Uterus (tissue), 4 donors: ENCODE results near the gene SGPL1. TPM values are rescaled to one million over a fixed set of nuclear protein-coding genes. Genes with fewer than 3 reads are reported as not detected.
"Not testable (repeated sequence)": the region's sequence is repeated elsewhere in the genome, so short reads cannot be mapped to it uniquely, and the experiment has no call there.

Source experiments
- DNase-seq, 2 donors: peaks; one replicate each; pipeline ENCODE4 v3.0.0-alpha.2; 2019 to 2020
- H3K27ac ChIP-seq, 2 donors: fragments of 200-600 bp; sonication (generic); 1 replicate in 1 of 2; 2 replicates in 1 of 2; pipeline ENCODE4 v1.5.1; 2016 to 2018
- H3K27me3 ChIP-seq, 2 donors: fragments of 200-600 bp; sonication (generic); one replicate each; pipeline ENCODE4 v1.5.1; 2018 to 2019; ENCODE audit warnings: control low read depth in 1 of 2
- H3K36me3 ChIP-seq, 2 donors: fragments of 200-600 bp; sonication (generic); one replicate each; pipeline ENCODE4 v1.5.1; 2019; ENCODE audit warnings: control low read depth in 1 of 2
- H3K4me1 ChIP-seq, 2 donors: fragments of 200-600 bp; sonication (generic); one replicate each; pipeline ENCODE4 v1.5.1; 2018 to 2019; ENCODE audit warnings: control low read depth in 1 of 2
- H3K4me3 ChIP-seq, 2 donors: fragments of 200-600 bp; sonication (generic); 1 replicate in 1 of 2; 2 replicates in 1 of 2; pipeline ENCODE4 v1.5.1; 2018 to 2019; ENCODE audit warnings: mild to moderate bottlenecking in 1 of 2
- H3K9me3 ChIP-seq, 2 donors: fragments of 200-600 bp; sonication (generic); one replicate each; pipeline ENCODE4 v1.5.1; 2019; ENCODE audit warnings: control low read depth in 1 of 2
- CTCF ChIP-seq, 4 experiments: fragments of 200-600 bp in 2 of 4; fragments of 450-650 bp in 2 of 4; sonication (generic) in 2 of 4; IDR thresholded peaks; one replicate each; pipeline ENCODE4 v1.5.1; 2016 to 2019; ENCODE audit warnings: antibody characterized with exemption in 4 of 4, mild to moderate bottlenecking in 2 of 4, moderate library complexity in 1 of 4
- POLR2A ChIP-seq, 2 donors: fragments of 450-650 bp; IDR thresholded peaks; one replicate each; pipeline ENCODE4 v1.6.1; 2016; ENCODE audit warnings: antibody characterized with exemption in 2 of 2, mild to moderate bottlenecking in 1 of 2, moderate library complexity in 1 of 2
- intact Hi-C: fragments of 100-400 bp; cut with DNase I; formaldehyde crosslinking; loops from one replicate; pipeline ENCODE4 v1.15.1; 2023; ENCODE audit warnings: low total_unique reads
- total RNA-seq, 4 donors: library from RNA; depleted of rRNA in 3 of 4; stranded (reverse); fragments of >200 nt in 3 of 4; gene quantifications; one replicate each; pipeline versions ENCODE4 v1.1.0 to v1.2.4, GENCODE V29; 2014 to 2023
- donor health status: DM: yes; HTN: yes; CAD: no.

Gene SGPL1
- total RNA-seq, 4 donors from 2014 or later = 13.3 to 59.7 (median 27.3) TPM

GRCh38 chr10:70915806-70916205 lies 100.1 kb downstream of the SGPL1 start:
- Histone ChIP-seq H3K4me3 (no peak overlapping the region), H3K36me3 (no peaks in the 10 kb centered on the region), H3K4me1 (no peaks in the 10 kb centered on the region), H3K27ac (no peak overlapping the region), H3K9me3 (no peaks in the 10 kb centered on the region), H3K27me3 (no peaks in the 10 kb centered on the region)
- TF ChIP-seq POLR2A (IDR thresholded peaks at IDR 0.05) (no peak), CTCF (IDR thresholded peaks at IDR 0.05) (no peak)
- no peak for DNase-seq
- intact Hi-C loops = no loop called here

- Histone ChIP-seq H3K36me3 (no peaks in the 10 kb centered on the region), H3K4me1 (no peaks in the 10 kb centered on the region), H3K9me3 (no peaks in the 10 kb centered on the region), H3K27me3 (no peaks in the 10 kb centered on the region), H3K4me3 (no peak overlapping the region), H3K27ac (no peak overlapping the region)
- TF ChIP-seq CTCF (IDR thresholded peaks at IDR 0.05) (no peak), POLR2A (IDR thresholded peaks at IDR 0.05) (no peak)
- intact Hi-C loops = no loop called here
- DNase-seq = no peak
Measured at GRCh38 chr10:70916241-70916640, 100.5 kb downstream of the SGPL1 start.

GRCh38 chr10:70917226-70917625 lies 101.5 kb downstream of the SGPL1 start:
- Histone ChIP-seq H3K27me3 (no peaks in the 10 kb centered on the region), H3K27ac (no peak overlapping the region), H3K36me3 (no peaks in the 10 kb centered on the region), H3K4me3 (no peak overlapping the region), H3K9me3 (no peaks in the 10 kb centered on the region), H3K4me1 (no peaks in the 10 kb centered on the region)
- TF ChIP-seq CTCF (IDR thresholded peaks at IDR 0.05) (no peak), POLR2A (IDR thresholded peaks at IDR 0.05) (no peak)
- intact Hi-C loops = no loop called here
- DNase-seq = no peak

GRCh38 chr10:70917635-70918034 lies 101.9 kb downstream of the SGPL1 start:
- Histone ChIP-seq H3K27ac (no peak overlapping the region), H3K27me3 (no peaks in the 10 kb centered on the region), H3K36me3 (no peaks in the 10 kb centered on the region), H3K9me3 (no peaks in the 10 kb centered on the region), H3K4me1 (no peaks in the 10 kb centered on the region), H3K4me3 (no peak overlapping the region)
- no peak for DNase-seq
- TF ChIP-seq CTCF (IDR thresholded peaks at IDR 0.05) (no peak), POLR2A (IDR thresholded peaks at IDR 0.05) (no peak)
- intact Hi-C loops = no loop called here

- intact Hi-C loops = no loop called here
- no peak overlapping the region for H3K4me3 ChIP-seq
Measured at GRCh38 chr10:70918851-70919530, 103.2 kb downstream of the SGPL1 start.

GRCh38 chr10:70919906-70920305 lies 104.2 kb downstream of the SGPL1 start:
- H3K4me1 ChIP-seq, intact Hi-C loops, H3K4me3 ChIP-seq, H3K27me3 ChIP-seq, DNase-seq, H3K27ac ChIP-seq, H3K36me3 ChIP-seq, H3K9me3 ChIP-seq: not testable (repeated sequence)

More at GRCh38 chr10:70918851-70919530, 103.2 kb downstream of the SGPL1 start:
- no peaks in the 10 kb centered on the region for H3K9me3 ChIP-seq
- H3K27ac ChIP-seq = no peak overlapping the region
- H3K27me3 ChIP-seq = no peaks in the 10 kb centered on the region
- DNase-seq = no peak
- no peaks in the 10 kb centered on the region for H3K4me1 ChIP-seq
- TF ChIP-seq CTCF (IDR thresholded peaks at IDR 0.05) (no peak), POLR2A (IDR thresholded peaks at IDR 0.05) (no peak)
- H3K36me3 ChIP-seq = no peaks in the 10 kb centered on the region
